ENCODE measurements around the gene MYO18B. TPM values are rescaled to one million over a fixed set of nuclear protein-coding genes. Genes with fewer than 3 reads are reported as not detected.

MYO18B gene
- total and polyA plus RNA-seq, 2 of the 4 experiments (the other 2 are of a cell fraction) = under 0.01 TPM; not detected in 1

- no peak overlapping the region for H3K4me3 ChIP-seq (ENCODE audit: insufficient read depth, low read depth, low read length)
- ATAC-seq (ENCODE audit: low read depth) = no peak
- no peak overlapping the region for H2BK120ac ChIP-seq (ENCODE audit: low read depth, low read length)
- no peaks in the 10 kb centered on the region for H3K27me3 ChIP-seq (ENCODE audit: control insufficient read depth, insufficient read depth, low read length)
- H4K8ac ChIP-seq (ENCODE audit: low read depth in 2 of 2, low read length in 2 of 2) = no peak overlapping the region
- 78% methylated on average over 4 of the region's 7 CpGs; no CpG with 5 or more reads in 1 of the 2 experiments for WGBS, 2 experiments (ENCODE audit: extremely low coverage in 2 of 2, insufficient read length in 1 of 2)
- no peaks in the 10 kb centered on the region for H3K79me1 ChIP-seq (ENCODE audit: low read depth in 1 of 2, low read length in 2 of 2)
- no peaks in the 10 kb centered on the region for H3K9me1 ChIP-seq (ENCODE audit: insufficient read depth, low read length)
- ChIA-PET CTCF (no interaction called here), POLR2A (ENCODE audit: unreplicated experiment) (no interaction called here)
- TF ChIP-seq CEBPB (IDR thresholded peaks at IDR 0.05; ENCODE audit: low read depth, low read length) = no peak
- no peak for TF ChIP-seq CHD1 (IDR thresholded peaks at IDR 0.05; ENCODE audit: low read depth, low read length)
- no peak for TF ChIP-seq RAD21 (IDR thresholded peaks at IDR 0.05; ENCODE audit: low read length)
- no peak for TF ChIP-seq CTCF (conservative IDR thresholded peaks at IDR 0.05; ENCODE audit: low read depth, low read length)
- no peak for TF ChIP-seq BHLHE40 (IDR thresholded peaks at IDR 0.05; ENCODE audit: low read depth, low read length)
- TF ChIP-seq POLR2A (IDR thresholded peaks at IDR 0.05; ENCODE audit: low read depth, low read length) = no peak
- no peak for TF ChIP-seq RCOR1 (IDR thresholded peaks at IDR 0.05; ENCODE audit: insufficient replicate concordance, low read length)
- no peak for TF ChIP-seq NFE2L2 (IDR thresholded peaks at IDR 0.05; ENCODE audit: low read depth, low read length)
- TF ChIP-seq SMC3 (IDR thresholded peaks at IDR 0.05; ENCODE audit: low read depth, low read length) = no peak
- H3K18ac ChIP-seq (ENCODE audit: low read depth, low read length) = no peak overlapping the region
- dilution Hi-C loops (cut with HindIII; ENCODE audit: low sequenced_read_pairs, unreplicated experiment) (no loop called here), in situ Hi-C loops (cut with MboI; ENCODE audit: low sequenced_read_pairs) (no loop called here), intact Hi-C loops (cut with micrococcal nuclease) (no loop called here)
- no peaks in the 10 kb centered on the region for H4K20me1 ChIP-seq (ENCODE audit: insufficient read depth, low read length)
- no peak overlapping the region for H2BK5ac ChIP-seq (ENCODE audit: low read depth, low read length, poor library complexity, severe bottlenecking)
- H3K14ac ChIP-seq (replicated peaks; ENCODE audit: low read depth, low read length) = no peak overlapping the region
- no peak overlapping the region for H2AK9ac ChIP-seq (replicated peaks; ENCODE audit: low read depth, low read length, poor library complexity)
- no peak overlapping the region for H3K4ac ChIP-seq (ENCODE audit: low read depth, low read length)
- no TSS peak for BruUV-seq (replicated peaks)
- no peak overlapping the region for H3K27ac ChIP-seq (ENCODE audit: insufficient read depth, low read length)
- H4K5ac ChIP-seq (ENCODE audit: low read depth, low read length) = no peak overlapping the region
- H3K23ac ChIP-seq (ENCODE audit: low read depth, low read length) = no peak overlapping the region
- no peaks in the 10 kb centered on the region for H3K36me3 ChIP-seq (ENCODE audit: control insufficient read depth, insufficient read depth, low read length)
- no peak overlapping the region for H3K56ac ChIP-seq (ENCODE audit: extremely low read depth, insufficient read depth, low read length)
- no peaks in the 10 kb centered on the region for H3K9me3 ChIP-seq (ENCODE audit: control insufficient read depth, insufficient read depth, low read length)
- no peak overlapping the region for H3K9ac ChIP-seq (ENCODE audit: low read depth, low read length)
- H2AFZ ChIP-seq (replicated peaks; ENCODE audit: low read length, poor library complexity) = no peak overlapping the region
- no peak overlapping the region for H2BK20ac ChIP-seq (ENCODE audit: low read depth, low read length)
- no peak overlapping the region for H4K91ac ChIP-seq (ENCODE audit: insufficient read depth, low read depth, low read length)
- no peak overlapping the region for H3K4me2 ChIP-seq (ENCODE audit: low read depth, low read length)
- no peaks in the 10 kb centered on the region for H3K4me1 ChIP-seq (ENCODE audit: control insufficient read depth, insufficient read depth, low read length)
- no peak for DNase-seq
- H2BK15ac ChIP-seq (ENCODE audit: low read depth, low read length) = no peak overlapping the region
- H2AK5ac ChIP-seq (ENCODE audit: low read depth, low read length) = no peak overlapping the region
These were observed 13.9 kb upstream of the MYO18B start for GRCh38 chr22:25728071-25728470.
